GM19463 (cell line): ENCODE measurements around the gene SYTL2.

Source experiments
- ATAC-seq: cut with Tn5 transposase; IDR thresholded peaks from one replicate; pipeline ENCODE4 v1.9.1; 2021; ENCODE audit warnings: mild to moderate bottlenecking, moderate library complexity; ENCODE audit not compliant: unreplicated experiment

Gene SYTL2

DNA sequence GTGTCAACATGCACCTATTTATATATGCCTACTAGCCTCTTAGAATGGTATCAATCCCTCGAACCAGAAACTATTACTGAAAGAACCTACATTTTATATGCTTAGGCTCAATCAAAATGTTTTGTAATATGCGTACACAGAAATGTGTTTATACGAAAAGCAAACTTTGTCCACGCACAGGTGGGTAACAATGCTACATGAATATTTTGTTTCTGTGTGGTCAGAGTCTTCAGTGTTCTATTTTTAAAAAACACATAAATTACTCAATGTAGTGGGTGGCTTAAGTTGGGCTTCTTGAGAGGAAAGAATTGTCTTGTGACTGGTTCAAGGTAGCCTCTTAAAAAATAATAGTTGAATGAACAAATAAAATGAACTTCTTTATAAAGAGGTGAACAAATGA is 46.1 kb downstream of the SYTL2 start:
- ATAC-seq, result no peak

DNA sequence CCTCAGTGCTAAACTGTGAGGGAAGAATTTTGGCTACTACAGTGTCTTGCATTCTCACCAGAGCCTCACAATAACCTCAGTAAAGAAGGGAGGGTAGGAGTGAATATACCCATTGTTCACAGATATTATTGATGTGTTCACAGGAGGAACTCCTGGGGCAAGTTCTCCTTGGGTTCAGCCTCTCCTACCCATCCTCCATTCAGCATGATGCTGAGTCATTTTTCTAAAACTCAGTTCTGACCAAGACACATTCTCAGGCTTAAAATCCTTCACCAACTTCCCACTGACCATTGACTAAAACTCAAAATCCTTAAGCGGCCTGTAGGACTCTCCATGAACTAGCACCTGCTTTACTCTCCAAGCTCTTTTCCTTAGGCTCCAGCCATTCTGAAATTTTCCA is 48.7 kb downstream of the SYTL2 start:
- ATAC-seq, result no peak

- ATAC-seq, result no peak
Measured at GRCh38 chr11:85759915-85760314, 51.0 kb downstream of the SYTL2 start.

GRCh38 chr11:85758480-85759039 is 52.4 kb downstream of the SYTL2 start:
- no peak for ATAC-seq

GRCh38 chr11:85758026-85758425 is 52.9 kb downstream of the SYTL2 start:
- ATAC-seq, result no peak

DNA sequence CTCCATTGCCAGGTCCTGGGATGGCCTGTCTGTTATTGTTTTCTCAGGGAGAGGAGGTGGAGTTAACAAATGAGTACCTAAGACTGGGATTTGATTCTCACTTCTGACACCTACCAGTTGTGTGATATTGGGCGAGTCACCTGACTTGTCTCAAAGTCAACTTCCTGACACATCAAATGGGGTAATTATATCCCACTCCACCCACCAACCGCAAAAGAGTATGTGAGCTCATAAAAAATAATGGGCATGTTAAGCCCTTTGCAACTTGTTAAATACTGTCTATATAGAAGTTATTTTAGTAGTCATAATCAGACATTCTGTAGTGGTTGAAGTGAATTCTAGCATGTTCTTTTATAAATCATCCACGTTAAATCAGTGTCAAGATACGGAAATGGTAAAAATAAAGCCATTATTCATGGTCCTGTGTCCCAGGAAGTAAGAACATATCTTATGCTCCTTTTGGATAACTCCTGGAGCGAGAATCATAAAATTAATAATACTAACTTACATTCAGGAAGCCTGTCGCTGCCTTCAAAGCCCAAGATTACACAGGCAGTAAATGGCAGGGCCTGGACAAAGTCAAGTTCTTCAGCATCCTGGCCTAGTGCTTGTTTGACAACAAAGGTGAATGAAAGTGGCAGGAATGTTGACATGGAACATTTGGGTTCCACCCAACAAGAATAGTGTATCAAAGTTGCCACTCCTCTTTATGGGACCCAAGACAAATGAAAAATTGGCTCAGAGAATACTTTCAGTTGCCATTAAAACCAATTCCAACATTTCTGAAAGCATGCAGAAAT is 54.3 kb downstream of the SYTL2 start:
- no peak for ATAC-seq

GRCh38 chr11:85755701-85756100 is 55.2 kb downstream of the SYTL2 start:
- no peak for ATAC-seq

- no peak for ATAC-seq
Measured at GRCh38 chr11:85755285-85755684, 55.7 kb downstream of the SYTL2 start.

GRCh38 chr11:85752890-85753581 is 57.9 kb downstream of the SYTL2 start:
- no peak for ATAC-seq

GRCh38 chr11:85752201-85752889 is 58.6 kb downstream of the SYTL2 start:
- no peak for ATAC-seq

DNA sequence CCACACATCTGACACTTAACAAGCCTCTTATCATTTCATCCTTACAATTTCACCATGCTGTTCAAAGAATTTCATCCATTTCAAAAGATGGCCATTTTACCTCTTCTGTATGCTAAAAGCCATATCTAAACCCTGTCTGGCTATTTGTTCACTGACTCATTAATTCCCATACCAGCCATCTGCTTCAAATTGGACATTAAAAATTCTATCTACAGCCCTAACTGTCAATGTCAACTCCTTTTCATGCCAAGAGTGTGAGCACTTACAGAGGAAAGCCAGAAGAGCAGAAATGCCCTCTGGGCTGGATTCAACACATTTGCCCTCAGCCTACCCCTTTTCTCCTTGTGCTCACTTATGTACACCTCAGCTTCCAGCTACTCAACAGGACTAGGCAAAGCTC is 59.2 kb downstream of the SYTL2 start:
- ATAC-seq, result no peak

GRCh38 chr11:85750646-85751045 is 60.3 kb downstream of the SYTL2 start:
- no peak for ATAC-seq

DNA sequence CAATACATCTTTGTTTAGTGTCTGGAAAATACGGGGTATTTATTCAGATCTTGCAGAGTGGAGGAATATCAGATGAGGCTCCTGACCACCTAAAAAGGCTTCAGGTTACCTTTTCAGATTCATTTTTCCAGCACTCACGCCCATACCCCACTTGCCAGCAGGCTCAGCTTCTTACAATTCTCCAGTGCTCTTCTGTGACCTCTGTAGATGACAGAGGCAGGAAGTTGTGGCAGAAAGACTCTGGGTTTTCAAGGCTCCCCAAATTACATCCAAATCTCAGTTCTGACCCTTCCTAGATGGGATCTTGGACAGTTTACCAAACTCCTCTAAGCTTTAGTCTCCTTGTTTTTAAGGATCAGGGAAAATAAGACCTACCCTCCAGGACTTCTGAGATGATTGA is 61.1 kb downstream of the SYTL2 start:
- ATAC-seq, result no peak

DNA sequence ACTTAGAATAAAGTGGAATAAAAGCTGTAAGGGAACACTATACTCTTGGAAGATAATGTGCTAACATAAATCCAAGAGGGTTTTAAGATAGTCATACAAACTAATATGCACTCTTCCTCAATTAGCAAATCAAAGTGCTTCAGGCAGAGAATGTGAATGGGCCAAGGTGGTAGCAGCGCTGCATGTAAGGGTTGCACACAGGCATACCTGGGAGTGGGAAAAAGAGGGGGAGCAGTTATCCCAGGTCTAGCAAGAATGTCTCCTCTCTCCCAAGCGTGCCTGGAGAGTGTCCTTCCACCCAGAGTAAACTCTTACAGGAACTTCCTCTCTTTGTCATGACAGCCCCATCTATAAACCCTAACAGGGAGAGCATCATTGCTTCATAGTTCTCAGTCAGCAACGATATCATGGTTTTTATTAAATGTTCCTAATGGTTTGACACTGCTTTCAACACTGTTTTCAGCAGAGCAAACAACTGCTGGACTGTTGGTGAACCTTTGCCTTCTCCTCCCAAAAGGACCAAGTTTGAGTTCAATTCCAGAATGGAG is 61.6 kb downstream of the SYTL2 start:
- no peak for ATAC-seq

- no peak for ATAC-seq
Measured at GRCh38 chr11:85748455-85748891, 62.5 kb downstream of the SYTL2 start.

- ATAC-seq, result no peak
Measured at GRCh38 chr11:85746670-85747069, 64.3 kb downstream of the SYTL2 start.

DNA sequence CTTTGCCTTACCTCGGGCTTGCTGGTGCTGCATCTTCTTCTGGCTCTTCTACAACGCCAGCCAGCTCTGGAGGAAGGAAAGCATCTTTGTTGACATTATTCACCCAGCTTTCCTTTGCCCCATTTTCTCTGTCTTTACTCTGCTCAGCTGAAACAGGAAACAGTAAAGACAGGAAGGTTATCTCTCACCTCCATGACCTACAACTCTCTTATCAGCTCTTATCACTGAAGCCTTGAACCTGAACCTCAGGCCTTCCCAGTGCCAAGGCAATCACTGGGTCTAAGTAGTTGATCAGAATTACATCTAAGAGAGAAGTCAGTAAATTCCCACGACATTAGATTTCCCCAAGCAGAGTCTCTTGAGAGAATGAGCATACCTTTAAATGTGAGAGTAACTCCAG is 65.3 kb downstream of the SYTL2 start:
- ATAC-seq, result no peak

DNA sequence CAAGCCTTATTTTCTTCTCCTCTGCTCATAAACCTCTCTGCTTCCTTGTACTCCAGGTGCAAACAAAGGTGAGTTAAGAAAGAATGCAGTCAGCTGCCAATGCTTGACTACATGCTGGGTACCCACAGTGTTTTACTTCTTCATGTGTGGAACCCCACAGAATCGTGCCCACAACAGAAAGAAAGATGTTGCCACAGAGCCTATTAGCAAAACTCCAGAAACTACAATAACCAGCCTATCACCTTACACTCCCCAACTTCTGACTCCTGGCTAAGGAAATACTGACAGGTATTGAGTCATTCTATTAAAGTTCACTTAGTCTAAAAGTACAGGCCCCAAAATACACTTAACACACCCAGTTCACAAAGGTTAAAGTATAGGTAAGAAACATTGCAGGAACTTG is 68.1 kb downstream of the SYTL2 start:
- ATAC-seq, result no peak

- no peak for ATAC-seq
Measured at GRCh38 chr11:85742348-85742747, 68.6 kb downstream of the SYTL2 start.

DNA sequence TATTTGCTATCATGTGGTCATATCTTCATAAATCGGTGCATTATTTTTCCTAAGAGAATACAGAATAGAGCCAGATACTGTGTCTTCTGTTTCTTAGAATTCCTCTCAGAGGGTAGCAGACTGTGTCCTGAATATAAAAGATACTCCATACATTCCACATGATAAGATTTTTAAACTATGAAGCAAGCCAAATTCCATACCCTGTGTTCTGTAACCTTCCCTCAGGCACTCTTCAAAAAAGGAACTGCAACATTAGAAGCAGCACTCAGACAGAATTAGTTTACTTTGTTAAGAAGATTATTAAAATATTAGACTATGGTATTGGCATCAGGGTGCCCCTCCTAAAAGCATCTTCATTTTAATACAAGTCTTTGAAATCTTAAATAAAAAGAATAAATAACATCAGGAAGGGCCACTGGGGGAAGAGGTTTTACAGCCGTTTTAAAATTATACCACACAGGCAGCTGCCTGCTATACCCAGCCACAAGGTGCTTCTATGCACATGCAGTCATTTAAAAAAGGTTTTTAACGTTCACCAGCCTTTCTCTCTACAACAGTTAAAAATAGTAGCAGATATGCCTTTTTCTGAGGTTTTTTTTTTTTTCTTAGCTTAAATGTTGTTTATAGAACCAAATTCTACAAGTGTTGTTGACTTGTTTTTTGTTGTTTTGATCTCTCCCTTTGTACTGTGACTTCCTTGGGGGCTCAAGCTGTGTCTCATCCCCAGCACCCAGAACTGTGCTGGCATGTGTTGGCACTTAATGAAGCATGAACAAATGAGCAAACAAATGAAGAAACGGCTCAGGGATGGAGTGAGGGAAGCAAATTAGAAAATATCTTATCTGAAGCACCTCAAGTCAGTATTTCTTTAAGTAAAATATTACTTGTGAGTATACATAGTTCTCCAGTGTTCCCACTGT is 70.2 kb downstream of the SYTL2 start:
- ATAC-seq, result no peak
